GM19395 (cell line): ENCODE results near the gene TFG.

Experiments used
- ATAC-seq: cut with Tn5 transposase; IDR thresholded peaks from one replicate; pipeline ENCODE4 v1.9.1; 2021; ENCODE audit warnings: mild to moderate bottlenecking, moderate library complexity; ENCODE audit not compliant: unreplicated experiment

The TFG gene

DNA sequence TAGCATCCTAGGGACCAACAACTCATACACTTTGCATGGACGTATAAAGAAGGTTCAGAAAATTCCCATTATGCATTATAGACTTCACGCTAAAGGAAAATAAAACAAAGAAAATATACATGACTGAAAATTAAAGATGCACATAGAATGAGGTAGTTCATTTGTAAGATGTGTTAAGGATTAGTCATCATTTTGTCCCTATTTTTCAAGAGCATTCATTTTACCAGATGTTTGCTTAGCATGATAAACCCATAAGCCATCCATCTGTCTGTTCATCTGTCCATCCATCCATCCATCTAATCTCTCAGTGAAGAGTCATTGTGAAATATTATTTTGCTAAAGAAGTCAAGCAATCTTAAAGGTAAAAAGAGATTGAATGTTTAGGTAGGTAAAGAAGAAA, 80.3 kb downstream of the TFG start:
- no peak for ATAC-seq

DNA sequence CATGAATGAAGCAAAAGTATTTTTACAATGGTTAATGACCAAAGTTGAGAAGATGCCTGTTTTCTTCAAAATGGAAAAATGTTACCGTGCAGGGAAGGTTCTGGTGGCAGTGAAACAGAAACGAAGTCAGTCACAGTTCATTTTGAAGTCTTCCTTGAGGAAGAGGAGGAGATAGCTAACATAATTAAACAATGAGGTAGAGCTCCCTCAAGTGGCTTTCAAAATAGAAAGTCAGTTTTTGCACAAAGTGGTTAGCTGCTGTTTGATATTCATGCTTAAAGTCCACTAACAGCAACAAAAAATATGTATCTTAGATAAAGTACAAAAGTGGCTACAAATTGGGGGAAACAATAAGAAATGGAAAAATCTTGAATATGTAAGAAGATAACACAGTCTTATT, 87.3 kb downstream of the TFG start:
- no peak for ATAC-seq

DNA sequence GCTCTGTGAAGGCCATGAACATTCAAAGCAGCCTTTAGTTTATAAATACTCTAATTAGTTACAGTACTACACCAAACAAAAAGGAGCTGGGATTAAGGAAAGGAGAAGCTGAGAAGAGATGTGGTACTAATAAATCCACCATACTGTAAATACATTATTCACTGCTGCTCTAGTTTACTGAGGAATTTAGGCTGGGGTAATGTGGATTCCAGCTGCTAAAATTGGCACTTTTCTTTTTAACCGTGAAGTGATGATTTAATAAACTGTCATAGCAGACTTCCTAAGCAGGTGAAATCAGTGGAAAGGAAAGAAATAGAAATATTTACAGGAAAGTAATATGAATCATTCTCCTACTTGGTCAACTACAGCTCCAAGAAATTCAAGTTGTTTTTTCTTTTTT, 88.7 kb downstream of the TFG start:
- no peak for ATAC-seq
